GM23338 (cell line): ENCODE measurements around the gene CUBN. TPM values are rescaled to one million over a fixed set of nuclear protein-coding genes. Genes with fewer than 3 reads are reported as not detected.

Experiments used
- ATAC-seq: fragments of 200-7000 bp; cut with Tn5 transposase; 3 replicates; pipeline ENCODE4 v1.9.1; 2020
- DNase-seq: peaks from one replicate; pipeline ENCODE4 v3.0.0-alpha.2; 2015; ENCODE audit warnings: low spot score
- H2AFZ ChIP-seq: fragments of 200-600 bp; sonication (generic); 2 replicates; pipeline ENCODE4 v1.8.0; 2016; ENCODE audit warnings: antibody characterized with exemption, mild to moderate bottlenecking, moderate library complexity
- H3F3A ChIP-seq: fragments of 200-600 bp; sonication (generic); replicated peaks from 2 replicates; pipeline ENCODE4 v1.8.0; 2017; ENCODE audit warnings: antibody characterized with exemption, mixed run types, low read depth
- H3K27ac ChIP-seq: fragments of 200-600 bp; sonication (generic); 2 replicates; pipeline ENCODE4 v1.6.1; 2016; ENCODE audit warnings: low read depth
- H3K27me3 ChIP-seq: fragments of 200-600 bp; sonication (generic); 2 replicates; pipeline ENCODE4 v1.8.0; 2016; ENCODE audit warnings: mild to moderate bottlenecking, mixed run types, moderate library complexity; ENCODE audit not compliant: insufficient read depth
- H3K36me3 ChIP-seq: fragments of 200-600 bp; sonication (generic); 2 replicates; pipeline ENCODE4 v1.8.0; 2016; ENCODE audit warnings: mild to moderate bottlenecking; ENCODE audit not compliant: insufficient read depth
- H3K4me1 ChIP-seq: fragments of 200-600 bp; sonication (generic); 2 replicates; pipeline ENCODE4 v1.8.0; 2016; ENCODE audit warnings: mild to moderate bottlenecking, moderate library complexity; ENCODE audit not compliant: insufficient read depth
- H3K4me2 ChIP-seq: fragments of 200-600 bp; sonication (generic); 2 replicates; pipeline ENCODE4 v1.7.1; 2017; ENCODE audit warnings: mixed run types
- H3K4me3 ChIP-seq: fragments of 200-600 bp; sonication (generic); 2 replicates; pipeline ENCODE4 v1.6.1; 2016; ENCODE audit warnings: mixed run types
- H3K79me2 ChIP-seq: fragments of 200-600 bp; sonication (generic); replicated peaks from 2 replicates; pipeline ENCODE4 v1.8.0; 2017; ENCODE audit warnings: mild to moderate bottlenecking; ENCODE audit not compliant: insufficient read depth
- H3K9me2 ChIP-seq: fragments of 200-600 bp; sonication (generic); 2 replicates; pipeline ENCODE4 v1.8.0; 2017; ENCODE audit not compliant: insufficient read depth
- H4K20me1 ChIP-seq: fragments of 200-600 bp; sonication (generic); replicated peaks from 2 replicates; pipeline ENCODE4 v1.8.0; 2017; ENCODE audit warnings: mild to moderate bottlenecking; ENCODE audit not compliant: insufficient read depth
- H3K27ac Mint-ChIP-seq: 2 replicates; pipeline ENCODE4 v1.8.0; 2020; ENCODE audit warnings: inconsistent platforms, mild to moderate bottlenecking, moderate library complexity, mixed read lengths
- H3K27me3 Mint-ChIP-seq: 3 replicates; pipeline ENCODE4 v1.8.0; 2022; ENCODE audit warnings: low read depth, mild to moderate bottlenecking, moderate library complexity, mixed read lengths, inconsistent platforms; ENCODE audit not compliant: insufficient read depth, poor library complexity
- H3K36me3 Mint-ChIP-seq: 3 replicates; pipeline ENCODE4 v1.8.0; 2021; ENCODE audit warnings: low read depth, mild to moderate bottlenecking, inconsistent platforms, moderate library complexity, mixed read lengths
- H3K4me1 Mint-ChIP-seq: 3 replicates; pipeline ENCODE4 v1.8.0; 2020; ENCODE audit warnings: mild to moderate bottlenecking, inconsistent platforms, mixed read lengths
- H3K4me3 Mint-ChIP-seq: 3 replicates; pipeline ENCODE4 v1.8.0; 2021; ENCODE audit warnings: moderate library complexity, mild to moderate bottlenecking, inconsistent platforms, mixed read lengths
- H3K9me3 Mint-ChIP-seq: 3 replicates; pipeline ENCODE4 v1.8.0; 2020; ENCODE audit warnings: moderate library complexity, mild to moderate bottlenecking, inconsistent platforms, mixed read lengths
- CREB1 ChIP-seq: fragments of 250-450 bp; sonication (Bioruptor Pico); IDR thresholded peaks from 2 replicates; pipeline ENCODE4 v1.5.0; 2020; ENCODE audit warnings: low read depth, mild to moderate bottlenecking, moderate library complexity
- EZH2phosphoT487 ChIP-seq: fragments of 200-600 bp; sonication (generic); IDR thresholded peaks from one replicate; pipeline ENCODE4 v1.8.1; 2018; ENCODE audit warnings: antibody characterized with exemption; ENCODE audit not compliant: unreplicated experiment
- NANOG ChIP-seq: IDR thresholded peaks from 2 replicates; pipeline ENCODE4 v1.6.1; 2016; ENCODE audit warnings: antibody characterized with exemption, borderline replicate concordance
- POLR2AphosphoS5 ChIP-seq: IDR thresholded peaks from 2 replicates; pipeline ENCODE4 v1.6.1; 2016; ENCODE audit warnings: antibody characterized with exemption, low read depth
- ZNF114 ChIP-seq: fragments of 250-450 bp; sonication (Bioruptor Pico); IDR thresholded peaks from 2 replicates; pipeline ENCODE4 v1.5.0; 2020; ENCODE audit warnings: mild to moderate bottlenecking, moderate library complexity
- polyA plus RNA-seq: library from polyadenylated mRNA; unstranded; fragments of >200 nt; fragmentation: Nextera tagmentation; extraction: Ambion mirVana; gene quantifications from 2 replicates; pipeline ENCODE4 v1.2.1, GENCODE V29; 2016
- total RNA-seq: library from RNA; depleted of rRNA; stranded (reverse); fragments of >200 nt; shearing (Covaris generic); gene quantifications from 2 replicates; pipeline ENCODE4 v1.2.3, GENCODE V29; 2014
- TF ChIP-seq, protein P1 (sequence below): IDR thresholded peaks from 2 replicates; pipeline ENCODE4 v1.6.1; 2016; ENCODE audit warnings: antibody characterized with exemption
- TF ChIP-seq, protein P2 (sequence below): IDR thresholded peaks from one replicate; pipeline ENCODE4 v1.6.1; 2018; ENCODE audit warnings: antibody characterized with exemption; ENCODE audit not compliant: unreplicated experiment
- TF ChIP-seq, protein P3 (sequence below): fragments of 250-450 bp; sonication (Bioruptor Pico); IDR thresholded peaks from 2 replicates; pipeline ENCODE4 v1.5.0; 2020; ENCODE audit warnings: mild to moderate bottlenecking, moderate library complexity
- TF ChIP-seq, protein P4 (sequence below), 2 experiments: fragments of 200-600 bp in 1 of 2; sonication (generic) in 1 of 2; conservative IDR thresholded peaks; 2 replicates each; pipeline versions ENCODE4 v1.5.1 to v1.6.1; 2016 to 2017; ENCODE audit warnings: antibody characterized with exemption in 2 of 2, low read depth in 2 of 2, mild to moderate bottlenecking in 2 of 2, moderate library complexity in 1 of 2

CUBN gene
- total and polyA plus RNA-seq, 2 experiments from 2014 or later = 0.06 to 1.8 TPM

DNA sequence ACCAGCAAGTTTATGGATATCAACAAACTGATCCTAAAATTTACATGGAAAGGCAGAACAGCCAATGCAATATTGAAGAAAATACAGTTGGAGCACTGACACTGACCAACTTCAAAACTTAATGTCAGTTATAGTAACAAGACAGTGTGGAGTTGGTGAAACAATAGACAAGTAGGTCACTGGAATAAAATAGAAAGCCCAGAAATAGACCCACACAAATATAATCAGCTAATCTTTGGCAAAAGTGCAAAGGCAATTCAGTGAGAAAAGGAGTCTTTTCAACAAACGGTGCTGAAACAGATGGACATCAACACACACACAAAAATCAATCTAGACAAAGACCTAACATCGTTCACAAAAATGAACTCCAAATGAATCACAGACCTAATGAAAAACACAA lies 326.1 kb downstream of the CUBN start:
- H3K9me2 ChIP-seq = no peaks in the 10 kb centered on the region
- no peaks in the 10 kb centered on the region for H4K20me1 ChIP-seq
- Mint-ChIP-seq H3K36me3 (peaks cover 13% of the 10 kb centered on the region; the same call in 2 of the 3 replicates), H3K27me3 (no peaks in the 10 kb centered on the region), H3K4me3 (no peak overlapping the region), H3K4me1 (peaks cover 18% of the 10 kb centered on the region), H3K9me3 (peaks cover 11% of the 10 kb centered on the region), H3K27ac (no peak overlapping the region)
- peaks cover 23% of the 10 kb centered on the region for H3K4me1 ChIP-seq
- H3K4me2 ChIP-seq = no peak overlapping the region
- H3K4me3 ChIP-seq = no peak overlapping the region
- H3K27me3 ChIP-seq = no peaks in the 10 kb centered on the region
- DNase-seq (no peak), ATAC-seq (no peak)
- TF ChIP-seq NANOG (no peak), ZNF114 (CRISPR knock-in tag) (no peak), POLR2AphosphoS5 (no peak), EZH2phosphoT487 (no peak), CREB1 (CRISPR knock-in tag) (no peak)
- TF ChIP-seq, protein P1, sequence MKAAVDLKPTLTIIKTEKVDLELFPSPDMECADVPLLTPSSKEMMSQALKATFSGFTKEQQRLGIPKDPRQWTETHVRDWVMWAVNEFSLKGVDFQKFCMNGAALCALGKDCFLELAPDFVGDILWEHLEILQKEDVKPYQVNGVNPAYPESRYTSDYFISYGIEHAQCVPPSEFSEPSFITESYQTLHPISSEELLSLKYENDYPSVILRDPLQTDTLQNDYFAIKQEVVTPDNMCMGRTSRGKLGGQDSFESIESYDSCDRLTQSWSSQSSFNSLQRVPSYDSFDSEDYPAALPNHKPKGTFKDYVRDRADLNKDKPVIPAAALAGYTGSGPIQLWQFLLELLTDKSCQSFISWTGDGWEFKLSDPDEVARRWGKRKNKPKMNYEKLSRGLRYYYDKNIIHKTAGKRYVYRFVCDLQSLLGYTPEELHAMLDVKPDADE = no peak
- TF ChIP-seq, protein P2, sequence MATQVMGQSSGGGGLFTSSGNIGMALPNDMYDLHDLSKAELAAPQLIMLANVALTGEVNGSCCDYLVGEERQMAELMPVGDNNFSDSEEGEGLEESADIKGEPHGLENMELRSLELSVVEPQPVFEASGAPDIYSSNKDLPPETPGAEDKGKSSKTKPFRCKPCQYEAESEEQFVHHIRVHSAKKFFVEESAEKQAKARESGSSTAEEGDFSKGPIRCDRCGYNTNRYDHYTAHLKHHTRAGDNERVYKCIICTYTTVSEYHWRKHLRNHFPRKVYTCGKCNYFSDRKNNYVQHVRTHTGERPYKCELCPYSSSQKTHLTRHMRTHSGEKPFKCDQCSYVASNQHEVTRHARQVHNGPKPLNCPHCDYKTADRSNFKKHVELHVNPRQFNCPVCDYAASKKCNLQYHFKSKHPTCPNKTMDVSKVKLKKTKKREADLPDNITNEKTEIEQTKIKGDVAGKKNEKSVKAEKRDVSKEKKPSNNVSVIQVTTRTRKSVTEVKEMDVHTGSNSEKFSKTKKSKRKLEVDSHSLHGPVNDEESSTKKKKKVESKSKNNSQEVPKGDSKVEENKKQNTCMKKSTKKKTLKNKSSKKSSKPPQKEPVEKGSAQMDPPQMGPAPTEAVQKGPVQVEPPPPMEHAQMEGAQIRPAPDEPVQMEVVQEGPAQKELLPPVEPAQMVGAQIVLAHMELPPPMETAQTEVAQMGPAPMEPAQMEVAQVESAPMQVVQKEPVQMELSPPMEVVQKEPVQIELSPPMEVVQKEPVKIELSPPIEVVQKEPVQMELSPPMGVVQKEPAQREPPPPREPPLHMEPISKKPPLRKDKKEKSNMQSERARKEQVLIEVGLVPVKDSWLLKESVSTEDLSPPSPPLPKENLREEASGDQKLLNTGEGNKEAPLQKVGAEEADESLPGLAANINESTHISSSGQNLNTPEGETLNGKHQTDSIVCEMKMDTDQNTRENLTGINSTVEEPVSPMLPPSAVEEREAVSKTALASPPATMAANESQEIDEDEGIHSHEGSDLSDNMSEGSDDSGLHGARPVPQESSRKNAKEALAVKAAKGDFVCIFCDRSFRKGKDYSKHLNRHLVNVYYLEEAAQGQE = no peak
- TF ChIP-seq, protein P3, sequence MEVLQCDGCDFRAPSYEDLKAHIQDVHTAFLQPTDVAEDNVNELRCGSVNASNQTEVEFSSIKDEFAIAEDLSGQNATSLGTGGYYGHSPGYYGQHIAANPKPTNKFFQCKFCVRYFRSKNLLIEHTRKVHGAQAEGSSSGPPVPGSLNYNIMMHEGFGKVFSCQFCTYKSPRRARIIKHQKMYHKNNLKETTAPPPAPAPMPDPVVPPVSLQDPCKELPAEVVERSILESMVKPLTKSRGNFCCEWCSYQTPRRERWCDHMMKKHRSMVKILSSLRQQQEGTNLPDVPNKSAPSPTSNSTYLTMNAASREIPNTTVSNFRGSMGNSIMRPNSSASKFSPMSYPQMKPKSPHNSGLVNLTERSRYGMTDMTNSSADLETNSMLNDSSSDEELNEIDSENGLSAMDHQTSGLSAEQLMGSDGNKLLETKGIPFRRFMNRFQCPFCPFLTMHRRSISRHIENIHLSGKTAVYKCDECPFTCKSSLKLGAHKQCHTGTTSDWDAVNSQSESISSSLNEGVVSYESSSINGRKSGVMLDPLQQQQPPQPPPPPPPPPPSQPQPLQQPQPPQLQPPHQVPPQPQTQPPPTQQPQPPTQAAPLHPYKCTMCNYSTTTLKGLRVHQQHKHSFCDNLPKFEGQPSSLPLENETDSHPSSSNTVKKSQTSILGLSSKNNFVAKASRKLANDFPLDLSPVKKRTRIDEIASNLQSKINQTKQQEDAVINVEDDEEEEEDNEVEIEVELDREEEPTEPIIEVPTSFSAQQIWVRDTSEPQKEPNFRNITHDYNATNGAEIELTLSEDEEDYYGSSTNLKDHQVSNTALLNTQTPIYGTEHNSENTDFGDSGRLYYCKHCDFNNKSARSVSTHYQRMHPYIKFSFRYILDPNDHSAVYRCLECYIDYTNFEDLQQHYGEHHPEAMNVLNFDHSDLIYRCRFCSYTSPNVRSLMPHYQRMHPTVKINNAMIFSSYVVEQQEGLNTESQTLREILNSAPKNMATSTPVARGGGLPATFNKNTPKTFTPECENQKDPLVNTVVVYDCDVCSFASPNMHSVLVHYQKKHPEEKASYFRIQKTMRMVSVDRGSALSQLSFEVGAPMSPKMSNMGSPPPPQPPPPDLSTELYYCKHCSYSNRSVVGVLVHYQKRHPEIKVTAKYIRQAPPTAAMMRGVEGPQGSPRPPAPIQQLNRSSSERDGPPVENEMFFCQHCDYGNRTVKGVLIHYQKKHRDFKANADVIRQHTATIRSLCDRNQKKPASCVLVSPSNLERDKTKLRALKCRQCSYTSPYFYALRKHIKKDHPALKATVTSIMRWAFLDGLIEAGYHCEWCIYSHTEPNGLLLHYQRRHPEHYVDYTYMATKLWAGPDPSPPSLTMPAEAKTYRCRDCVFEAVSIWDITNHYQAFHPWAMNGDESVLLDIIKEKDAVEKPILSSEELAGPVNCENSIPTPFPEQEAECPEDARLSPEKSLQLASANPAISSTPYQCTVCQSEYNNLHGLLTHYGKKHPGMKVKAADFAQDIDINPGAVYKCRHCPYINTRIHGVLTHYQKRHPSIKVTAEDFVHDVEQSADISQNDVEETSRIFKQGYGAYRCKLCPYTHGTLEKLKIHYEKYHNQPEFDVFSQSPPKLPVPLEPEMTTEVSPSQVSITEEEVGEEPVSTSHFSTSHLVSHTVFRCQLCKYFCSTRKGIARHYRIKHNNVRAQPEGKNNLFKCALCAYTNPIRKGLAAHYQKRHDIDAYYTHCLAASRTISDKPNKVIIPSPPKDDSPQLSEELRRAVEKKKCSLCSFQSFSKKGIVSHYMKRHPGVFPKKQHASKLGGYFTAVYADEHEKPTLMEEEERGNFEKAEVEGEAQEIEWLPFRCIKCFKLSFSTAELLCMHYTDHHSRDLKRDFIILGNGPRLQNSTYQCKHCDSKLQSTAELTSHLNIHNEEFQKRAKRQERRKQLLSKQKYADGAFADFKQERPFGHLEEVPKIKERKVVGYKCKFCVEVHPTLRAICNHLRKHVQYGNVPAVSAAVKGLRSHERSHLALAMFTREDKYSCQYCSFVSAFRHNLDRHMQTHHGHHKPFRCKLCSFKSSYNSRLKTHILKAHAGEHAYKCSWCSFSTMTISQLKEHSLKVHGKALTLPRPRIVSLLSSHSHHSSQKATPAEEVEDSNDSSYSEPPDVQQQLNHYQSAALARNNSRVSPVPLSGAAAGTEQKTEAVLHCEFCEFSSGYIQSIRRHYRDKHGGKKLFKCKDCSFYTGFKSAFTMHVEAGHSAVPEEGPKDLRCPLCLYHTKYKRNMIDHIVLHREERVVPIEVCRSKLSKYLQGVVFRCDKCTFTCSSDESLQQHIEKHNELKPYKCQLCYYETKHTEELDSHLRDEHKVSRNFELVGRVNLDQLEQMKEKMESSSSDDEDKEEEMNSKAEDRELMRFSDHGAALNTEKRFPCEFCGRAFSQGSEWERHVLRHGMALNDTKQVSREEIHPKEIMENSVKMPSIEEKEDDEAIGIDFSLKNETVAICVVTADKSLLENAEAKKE (CRISPR knock-in tag) = no peak
- TF ChIP-seq, protein P4, sequence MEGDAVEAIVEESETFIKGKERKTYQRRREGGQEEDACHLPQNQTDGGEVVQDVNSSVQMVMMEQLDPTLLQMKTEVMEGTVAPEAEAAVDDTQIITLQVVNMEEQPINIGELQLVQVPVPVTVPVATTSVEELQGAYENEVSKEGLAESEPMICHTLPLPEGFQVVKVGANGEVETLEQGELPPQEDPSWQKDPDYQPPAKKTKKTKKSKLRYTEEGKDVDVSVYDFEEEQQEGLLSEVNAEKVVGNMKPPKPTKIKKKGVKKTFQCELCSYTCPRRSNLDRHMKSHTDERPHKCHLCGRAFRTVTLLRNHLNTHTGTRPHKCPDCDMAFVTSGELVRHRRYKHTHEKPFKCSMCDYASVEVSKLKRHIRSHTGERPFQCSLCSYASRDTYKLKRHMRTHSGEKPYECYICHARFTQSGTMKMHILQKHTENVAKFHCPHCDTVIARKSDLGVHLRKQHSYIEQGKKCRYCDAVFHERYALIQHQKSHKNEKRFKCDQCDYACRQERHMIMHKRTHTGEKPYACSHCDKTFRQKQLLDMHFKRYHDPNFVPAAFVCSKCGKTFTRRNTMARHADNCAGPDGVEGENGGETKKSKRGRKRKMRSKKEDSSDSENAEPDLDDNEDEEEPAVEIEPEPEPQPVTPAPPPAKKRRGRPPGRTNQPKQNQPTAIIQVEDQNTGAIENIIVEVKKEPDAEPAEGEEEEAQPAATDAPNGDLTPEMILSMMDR (conservative IDR thresholded peaks at IDR 0.05; ENCODE audit: low read depth in 2 of 2) = no peak
- no peak overlapping the region for H3K27ac ChIP-seq
- peaks cover 85% of the 10 kb centered on the region for H3K79me2 ChIP-seq
- H3K36me3 ChIP-seq = no peaks in the 10 kb centered on the region
- H2AFZ ChIP-seq = no peak overlapping the region
- H3F3A ChIP-seq = no peaks in the 10 kb centered on the region
